GM21381 (cell line): Measurements from ENCODE around the gene S100A3.
"Not testable (repeated sequence)": the region's sequence is repeated elsewhere in the genome, so short reads cannot be mapped to it uniquely, and the experiment has no call there.

Source experiments
- ATAC-seq: cut with Tn5 transposase; IDR thresholded peaks from one replicate; pipeline ENCODE4 v1.9.1; 2021; ENCODE audit warnings: mild to moderate bottlenecking, moderate library complexity; ENCODE audit not compliant: unreplicated experiment

S100A3 gene

GRCh38 chr1:153570874-153571273 lies 21.8 kb upstream of the S100A3 start:
- no peak for ATAC-seq

DNA sequence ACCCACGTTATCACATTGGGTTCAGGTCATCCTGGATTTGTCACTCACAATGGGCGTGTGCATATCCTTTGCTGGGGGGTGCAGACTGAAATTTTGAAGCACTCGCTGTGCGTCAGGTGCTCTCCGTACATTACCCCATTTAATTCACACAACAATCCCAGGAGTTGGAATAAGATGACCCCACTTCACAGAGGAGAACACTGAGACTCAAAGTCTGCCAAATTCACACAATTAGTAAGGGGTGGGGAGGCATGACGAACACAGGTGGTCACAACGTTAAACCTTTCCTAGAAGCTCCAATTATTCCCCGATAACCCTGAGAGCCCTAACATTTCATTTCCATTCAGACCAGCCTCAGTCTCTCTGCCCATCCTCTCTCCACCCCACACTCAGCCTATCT lies 20.4 kb upstream of the S100A3 start:
- no peak for ATAC-seq

GRCh38 chr1:153568367-153569099 lies 19.5 kb upstream of the S100A3 start:
- no peak for ATAC-seq

DNA sequence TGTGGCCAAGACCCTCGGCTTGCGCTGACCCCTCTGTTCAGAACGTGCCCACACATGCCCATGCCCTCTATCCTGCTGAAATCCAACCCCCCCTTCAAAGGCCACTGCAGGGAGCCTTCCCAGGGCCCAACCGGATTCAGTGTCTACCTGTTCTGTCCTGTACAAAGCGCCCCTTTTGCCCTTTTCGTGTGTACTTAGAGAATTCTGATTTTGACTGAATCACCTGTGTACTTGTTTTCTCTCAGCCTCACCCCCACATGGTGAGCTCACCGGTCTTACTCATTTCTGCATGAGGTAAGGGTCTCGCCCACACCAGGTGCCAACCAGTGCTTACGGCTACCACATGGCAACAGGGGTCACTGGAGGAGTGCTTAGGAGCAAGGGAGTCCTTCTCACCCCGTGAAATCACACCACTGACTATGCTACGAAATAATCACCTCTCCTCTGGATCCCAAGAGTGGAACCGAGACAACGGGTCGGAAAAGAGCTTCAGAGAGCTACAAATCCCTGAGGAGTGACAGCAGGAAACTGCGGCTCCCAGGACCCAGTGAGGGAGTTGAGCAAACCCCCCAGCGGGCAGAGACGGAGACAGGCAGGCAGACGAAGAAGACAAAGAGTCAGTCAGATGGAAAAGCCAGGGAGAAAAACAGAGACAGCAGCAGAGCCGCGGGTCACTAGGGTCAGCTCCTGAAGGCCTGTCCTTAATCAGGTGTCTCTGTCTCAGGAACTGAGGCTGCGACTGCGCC lies 18.7 kb upstream of the S100A3 start:
- ATAC-seq, result no peak

GRCh38 chr1:153566414-153567371 lies 17.6 kb upstream of the S100A3 start:
- no peak for ATAC-seq

- no peak for ATAC-seq
Measured at GRCh38 chr1:153565529-153566374, 16.7 kb upstream of the S100A3 start, which contains the start of gene S100A2. Gene S100A2 (minus strand): TSS chr1:153565844. CDS start chr1:153563877, 1,967 bp downstream.

GRCh38 chr1:153563991-153564390 lies 14.9 kb upstream of the S100A3 start:
- no peak for ATAC-seq

GRCh38 chr1:153563483-153563901 lies 14.4 kb upstream of the S100A3 start:
- ATAC-seq, result no peak

- ATAC-seq, result not testable (repeated sequence)
Measured at GRCh38 chr1:153562021-153562420, 13.0 kb upstream of the S100A3 start.

DNA sequence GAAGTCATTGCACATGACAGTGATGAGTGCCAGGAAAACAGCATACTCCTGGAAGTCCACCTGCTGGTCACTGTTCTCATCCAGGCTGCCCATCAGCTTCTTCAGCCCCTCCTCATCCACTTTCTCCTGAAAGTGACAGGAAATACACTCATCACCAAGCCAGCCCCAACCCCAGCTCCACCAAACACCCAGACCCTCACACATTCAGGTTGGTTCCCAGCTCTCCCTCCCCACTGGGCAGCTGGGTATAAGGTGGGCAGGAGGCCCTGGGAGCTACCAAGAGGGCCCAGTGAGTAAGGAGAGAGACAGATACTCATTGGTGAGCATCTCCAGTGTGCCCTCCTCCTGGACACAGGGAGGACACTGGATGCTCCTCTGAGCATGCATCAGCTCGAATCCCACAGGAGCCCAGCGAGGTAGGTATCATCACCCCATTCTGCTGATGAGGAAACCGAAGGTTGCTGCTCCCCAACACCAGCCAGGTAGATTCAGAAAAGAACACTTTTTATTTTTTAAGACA lies 12.5 kb upstream of the S100A3 start:
- no peak for ATAC-seq

- ATAC-seq, result no peak
Measured at GRCh38 chr1:153560771-153561465, 11.9 kb upstream of the S100A3 start.

GRCh38 chr1:153560241-153560640 lies 11.2 kb upstream of the S100A3 start:
- ATAC-seq, result no peak

DNA sequence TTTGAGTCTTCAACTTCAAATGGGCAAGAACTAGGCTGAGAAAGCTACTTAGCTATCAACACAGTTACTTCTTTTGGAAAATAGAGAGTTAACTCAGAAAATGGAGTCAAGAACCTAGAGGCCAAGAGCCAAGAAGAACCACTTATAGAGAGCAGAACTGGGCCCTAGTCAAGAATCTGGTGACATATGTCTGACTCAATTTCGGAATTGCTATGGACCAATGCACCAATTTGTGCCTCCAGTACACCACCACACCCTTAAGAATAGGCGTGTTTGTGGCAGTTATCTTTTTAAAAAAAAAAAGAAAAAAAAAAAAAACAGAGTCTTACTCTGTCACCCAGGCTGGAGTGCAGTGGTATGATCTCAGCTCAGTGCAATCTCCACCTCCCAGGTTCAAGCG lies 8.8 kb upstream of the S100A3 start:
- ATAC-seq, result no peak

GRCh38 chr1:153556348-153556747 lies 7.3 kb upstream of the S100A3 start:
- ATAC-seq, result no peak

GRCh38 chr1:153553830-153554541 lies 4.9 kb upstream of the S100A3 start:
- ATAC-seq, result no peak

GRCh38 chr1:153553096-153553495 lies 4.0 kb upstream of the S100A3 start:
- no peak for ATAC-seq

GRCh38 chr1:153552335-153552734 lies 3.3 kb upstream of the S100A3 start:
- no peak for ATAC-seq

DNA sequence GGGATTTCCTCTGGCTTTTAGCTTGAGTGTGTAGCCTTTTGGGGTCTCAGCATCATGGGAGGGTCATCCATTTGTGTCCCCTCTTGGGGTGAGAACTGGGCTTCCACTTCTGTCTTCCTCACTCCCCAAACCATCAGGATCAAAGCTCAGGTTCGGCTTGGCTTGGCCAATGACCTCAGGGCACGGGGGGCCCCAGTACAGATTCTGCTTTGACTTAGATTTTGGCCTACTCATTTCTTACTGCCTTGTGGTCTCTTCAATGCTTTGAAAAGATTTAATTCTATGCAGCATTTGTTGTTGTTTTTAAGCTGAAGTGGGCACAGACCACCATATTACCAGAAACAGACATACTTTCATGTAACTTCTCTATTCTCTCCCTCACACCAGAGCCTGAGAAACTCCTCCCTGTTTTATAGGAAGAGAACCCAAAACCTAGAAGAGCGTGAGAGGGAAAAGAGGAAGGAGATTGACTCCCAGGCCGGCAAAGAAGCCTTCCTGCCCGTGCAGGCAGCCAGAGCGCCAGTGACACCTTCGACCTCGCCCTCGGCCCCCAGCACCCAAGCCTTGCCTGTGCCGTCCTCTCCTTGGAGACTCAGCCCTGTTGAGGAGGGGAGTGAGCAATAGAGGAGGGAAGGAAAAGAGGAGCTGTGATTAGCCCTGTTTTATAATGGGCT lies 1.9 kb upstream of the S100A3 start:
- ATAC-seq, result no peak
